ENCODE data around the gene ASAP3. TPM values are rescaled to one million over a fixed set of nuclear protein-coding genes. Genes with fewer than 3 reads are reported as not detected.

The ASAP3 gene
- total RNA-seq, 1 experiment from 2014 or later = 71.2 TPM

DNA sequence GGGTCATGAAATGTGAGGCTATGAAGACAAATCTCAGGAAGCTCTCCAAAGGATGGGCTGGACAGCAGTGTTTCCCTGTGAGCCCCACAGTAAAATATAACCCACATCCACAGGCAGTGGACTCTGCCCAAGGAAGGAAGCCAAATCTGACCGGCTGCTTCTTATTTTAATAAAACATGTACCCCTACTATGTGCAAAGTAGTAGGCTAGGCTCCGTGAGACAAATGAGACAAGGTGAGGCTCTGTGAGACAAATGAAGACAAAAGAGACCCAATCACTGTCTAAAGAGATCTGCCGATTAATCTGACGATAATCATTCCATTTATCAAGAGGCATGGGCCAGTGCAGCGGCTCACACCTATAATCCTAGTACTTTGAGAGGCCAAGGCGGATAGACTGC is 2.1 kb downstream of the ASAP3 start (continued):
- TF ChIP-seq SMAD3 (CRISPR knock-in tag; IDR thresholded peaks at IDR 0.05; ENCODE audit: borderline replicate concordance) (no peak), FOXP1 (CRISPR knock-in tag; IDR thresholded peaks at IDR 0.05; ENCODE audit: borderline replicate concordance) (no peak)

DNA sequence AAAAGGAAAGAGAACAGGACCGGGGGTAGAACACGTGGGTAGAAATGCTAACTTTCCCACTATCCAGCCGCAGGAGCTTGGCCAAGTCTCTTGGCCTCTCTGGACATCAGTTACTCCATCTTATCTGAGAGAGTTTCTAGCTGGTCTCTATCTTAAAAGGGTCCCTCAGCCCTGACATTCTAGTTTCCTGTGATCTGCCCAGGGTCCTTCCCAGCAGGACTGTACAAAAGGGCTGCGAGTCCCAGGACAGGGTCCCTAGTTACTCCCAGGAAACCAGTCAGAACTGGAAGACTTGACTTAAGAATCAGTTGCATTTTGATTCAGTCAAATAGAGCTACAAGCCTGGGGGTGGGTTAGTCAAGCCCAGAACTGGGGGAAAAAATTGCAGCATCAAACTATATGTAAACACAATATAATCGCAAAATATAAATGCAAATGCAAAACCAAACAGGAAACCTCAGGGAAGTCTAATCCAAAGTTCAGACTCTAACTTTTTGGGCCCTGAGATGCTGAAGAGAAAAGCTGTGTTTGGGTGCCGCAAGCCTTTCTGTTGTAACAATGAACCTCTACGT is 2.9 kb downstream of the ASAP3 start:
- Mint-ChIP-seq H3K27me3 (ENCODE audit: low read depth) (peaks cover 9% of the 10 kb centered on the region), H3K27ac (no peak overlapping the region), H3K4me3 (no peak overlapping the region), H3K9me3 (no peaks in the 10 kb centered on the region), H3K4me1 (peaks cover 49% of the 10 kb centered on the region), H3K36me3 (no peaks in the 10 kb centered on the region)
- TF ChIP-seq NR1H2 (CRISPR knock-in tag; IDR thresholded peaks at IDR 0.05) (no peak), PRRX2 (CRISPR knock-in tag; IDR thresholded peaks at IDR 0.05) (no peak)
- DNase-seq (ENCODE audit: low spot score) (no peak), ATAC-seq (no peak)
- ChIA-PET POLR2A (interaction anchor here (0.6 kb wide), 1 partner anchor 531 kb away, joined by 5 read pairs; no protein-coding TSS in a partner anchor), CTCF (interaction anchor here (7.3 kb wide), 1 partner anchor 15 kb away, joined by 146 read pairs; no protein-coding TSS in a partner anchor)

DNA sequence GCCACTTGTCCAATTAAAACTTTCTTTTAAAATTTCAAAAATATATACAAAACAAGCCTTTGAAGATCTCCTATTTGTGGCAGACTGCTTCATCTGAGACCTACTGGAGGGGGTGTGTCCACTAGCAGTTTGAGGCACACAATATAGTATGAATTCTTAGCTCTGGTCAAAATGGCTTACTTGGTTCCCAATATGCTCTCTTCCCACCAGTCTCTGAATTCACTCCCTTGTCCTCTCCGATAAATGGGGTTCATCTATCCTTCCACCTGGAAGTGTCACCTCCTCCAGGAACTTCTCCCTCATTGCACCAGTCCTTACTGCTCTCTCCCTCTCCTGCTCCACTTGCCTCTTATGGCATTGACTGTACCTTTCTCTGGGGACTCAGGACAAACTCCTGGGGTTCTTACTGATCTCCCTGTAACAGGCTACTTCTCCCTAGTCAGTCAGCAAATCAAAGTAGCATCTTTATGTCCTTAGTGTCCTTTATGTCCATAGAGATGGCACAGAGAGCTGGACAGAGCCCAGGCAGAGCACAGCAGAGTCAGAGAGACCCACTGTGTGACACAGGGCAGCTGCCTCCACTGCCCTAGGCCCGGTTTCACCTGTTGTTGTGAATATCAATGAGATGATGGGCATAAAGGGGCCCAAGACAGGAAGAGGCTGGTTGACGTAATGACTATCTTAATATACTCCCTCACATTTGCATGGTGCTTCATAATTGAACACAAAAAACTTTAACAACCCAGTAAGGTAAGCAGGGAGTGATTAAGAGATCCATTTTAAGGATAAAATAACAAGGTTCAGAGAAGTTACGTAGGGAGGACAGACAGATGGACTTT is 3.6 kb downstream of the ASAP3 start:
- no peak overlapping the region for H3K4me3 Mint-ChIP-seq
- ChIA-PET CTCF (interaction anchor here (1.3 to 7.3 kb wide), 2 partner anchors 16 to 17 kb away, joined by 4 to 146 read pairs; no protein-coding TSS in a partner anchor), POLR2A (interaction anchor here (0.6 kb wide), 1 partner anchor 532 kb away, joined by 5 read pairs; no protein-coding TSS in a partner anchor)
- TF ChIP-seq, protein P1, sequence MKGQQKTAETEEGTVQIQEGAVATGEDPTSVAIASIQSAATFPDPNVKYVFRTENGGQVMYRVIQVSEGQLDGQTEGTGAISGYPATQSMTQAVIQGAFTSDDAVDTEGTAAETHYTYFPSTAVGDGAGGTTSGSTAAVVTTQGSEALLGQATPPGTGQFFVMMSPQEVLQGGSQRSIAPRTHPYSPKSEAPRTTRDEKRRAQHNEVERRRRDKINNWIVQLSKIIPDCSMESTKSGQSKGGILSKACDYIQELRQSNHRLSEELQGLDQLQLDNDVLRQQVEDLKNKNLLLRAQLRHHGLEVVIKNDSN (CRISPR knock-in tag; IDR thresholded peaks at IDR 0.05) = no peak
- TF ChIP-seq TEAD1 (CRISPR knock-in tag; IDR thresholded peaks at IDR 0.05) = no peak
- no peak for TF ChIP-seq ATF1 (CRISPR knock-in tag; IDR thresholded peaks at IDR 0.05)
- TF ChIP-seq, protein P2, sequence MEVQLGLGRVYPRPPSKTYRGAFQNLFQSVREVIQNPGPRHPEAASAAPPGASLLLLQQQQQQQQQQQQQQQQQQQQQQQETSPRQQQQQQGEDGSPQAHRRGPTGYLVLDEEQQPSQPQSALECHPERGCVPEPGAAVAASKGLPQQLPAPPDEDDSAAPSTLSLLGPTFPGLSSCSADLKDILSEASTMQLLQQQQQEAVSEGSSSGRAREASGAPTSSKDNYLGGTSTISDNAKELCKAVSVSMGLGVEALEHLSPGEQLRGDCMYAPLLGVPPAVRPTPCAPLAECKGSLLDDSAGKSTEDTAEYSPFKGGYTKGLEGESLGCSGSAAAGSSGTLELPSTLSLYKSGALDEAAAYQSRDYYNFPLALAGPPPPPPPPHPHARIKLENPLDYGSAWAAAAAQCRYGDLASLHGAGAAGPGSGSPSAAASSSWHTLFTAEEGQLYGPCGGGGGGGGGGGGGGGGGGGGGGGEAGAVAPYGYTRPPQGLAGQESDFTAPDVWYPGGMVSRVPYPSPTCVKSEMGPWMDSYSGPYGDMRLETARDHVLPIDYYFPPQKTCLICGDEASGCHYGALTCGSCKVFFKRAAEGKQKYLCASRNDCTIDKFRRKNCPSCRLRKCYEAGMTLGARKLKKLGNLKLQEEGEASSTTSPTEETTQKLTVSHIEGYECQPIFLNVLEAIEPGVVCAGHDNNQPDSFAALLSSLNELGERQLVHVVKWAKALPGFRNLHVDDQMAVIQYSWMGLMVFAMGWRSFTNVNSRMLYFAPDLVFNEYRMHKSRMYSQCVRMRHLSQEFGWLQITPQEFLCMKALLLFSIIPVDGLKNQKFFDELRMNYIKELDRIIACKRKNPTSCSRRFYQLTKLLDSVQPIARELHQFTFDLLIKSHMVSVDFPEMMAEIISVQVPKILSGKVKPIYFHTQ (CRISPR knock-in tag; IDR thresholded peaks at IDR 0.05) = no peak
- no peak for TF ChIP-seq HMGA2 (CRISPR knock-in tag; IDR thresholded peaks at IDR 0.05)
- TF ChIP-seq GABPB1 (CRISPR knock-in tag; IDR thresholded peaks at IDR 0.05) = no peak
- TF ChIP-seq, protein P3, sequence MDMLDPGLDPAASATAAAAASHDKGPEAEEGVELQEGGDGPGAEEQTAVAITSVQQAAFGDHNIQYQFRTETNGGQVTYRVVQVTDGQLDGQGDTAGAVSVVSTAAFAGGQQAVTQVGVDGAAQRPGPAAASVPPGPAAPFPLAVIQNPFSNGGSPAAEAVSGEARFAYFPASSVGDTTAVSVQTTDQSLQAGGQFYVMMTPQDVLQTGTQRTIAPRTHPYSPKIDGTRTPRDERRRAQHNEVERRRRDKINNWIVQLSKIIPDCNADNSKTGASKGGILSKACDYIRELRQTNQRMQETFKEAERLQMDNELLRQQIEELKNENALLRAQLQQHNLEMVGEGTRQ (CRISPR knock-in tag; IDR thresholded peaks at IDR 0.05) = no peak
- TF ChIP-seq PRRX2 (CRISPR knock-in tag; IDR thresholded peaks at IDR 0.05) = no peak
- TF ChIP-seq, protein P4, sequence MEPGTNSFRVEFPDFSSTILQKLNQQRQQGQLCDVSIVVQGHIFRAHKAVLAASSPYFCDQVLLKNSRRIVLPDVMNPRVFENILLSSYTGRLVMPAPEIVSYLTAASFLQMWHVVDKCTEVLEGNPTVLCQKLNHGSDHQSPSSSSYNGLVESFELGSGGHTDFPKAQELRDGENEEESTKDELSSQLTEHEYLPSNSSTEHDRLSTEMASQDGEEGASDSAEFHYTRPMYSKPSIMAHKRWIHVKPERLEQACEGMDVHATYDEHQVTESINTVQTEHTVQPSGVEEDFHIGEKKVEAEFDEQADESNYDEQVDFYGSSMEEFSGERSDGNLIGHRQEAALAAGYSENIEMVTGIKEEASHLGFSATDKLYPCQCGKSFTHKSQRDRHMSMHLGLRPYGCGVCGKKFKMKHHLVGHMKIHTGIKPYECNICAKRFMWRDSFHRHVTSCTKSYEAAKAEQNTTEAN (CRISPR knock-in tag; IDR thresholded peaks at IDR 0.05) = no peak
- TF ChIP-seq RELA (CRISPR knock-in tag; IDR thresholded peaks at IDR 0.05; ENCODE audit: borderline replicate concordance) = no peak
- TF ChIP-seq NFATC4 (CRISPR knock-in tag; IDR thresholded peaks at IDR 0.05) = no peak
- TF ChIP-seq GTF2I (CRISPR knock-in tag; conservative IDR thresholded peaks at IDR 0.05) = no peak
- TF ChIP-seq ZNF416 (CRISPR knock-in tag; IDR thresholded peaks at IDR 0.05) = no peak
- no peak for TF ChIP-seq JUN (CRISPR knock-in tag; IDR thresholded peaks at IDR 0.05)
- no peak for DNase-seq (ENCODE audit: low spot score)
- H3K4me1 Mint-ChIP-seq = peaks cover 47% of the 10 kb centered on the region
- no peaks in the 10 kb centered on the region for H3K36me3 Mint-ChIP-seq
- ATAC-seq = no peak
- peaks cover 5% of the 10 kb centered on the region for H3K27me3 Mint-ChIP-seq (ENCODE audit: low read depth)
- no peaks in the 10 kb centered on the region for H3K9me3 Mint-ChIP-seq
- peak overlapping the region; percentile 10; the same call in 1 of the 2 replicates for H3K27ac Mint-ChIP-seq

Measured in WTC11 (cell line).